Daoy (cell line): ENCODE results near the gene LEPR. TPM values are rescaled to one million over a fixed set of nuclear protein-coding genes. Genes with fewer than 3 reads are reported as not detected.

Experiments
- DNase-seq: peaks from one replicate; pipeline ENCODE4 v3.0.0-alpha.2; 2015; ENCODE audit warnings: low read depth
- total RNA-seq: library from RNA; depleted of rRNA; stranded (reverse); fragments of >200 nt; shearing (Covaris generic); gene quantifications from 2 replicates; pipeline ENCODE4 v1.2.3, GENCODE V29; 2014

The LEPR gene
- total RNA-seq, 1 experiment from 2014 or later = 7.1 TPM

DNA sequence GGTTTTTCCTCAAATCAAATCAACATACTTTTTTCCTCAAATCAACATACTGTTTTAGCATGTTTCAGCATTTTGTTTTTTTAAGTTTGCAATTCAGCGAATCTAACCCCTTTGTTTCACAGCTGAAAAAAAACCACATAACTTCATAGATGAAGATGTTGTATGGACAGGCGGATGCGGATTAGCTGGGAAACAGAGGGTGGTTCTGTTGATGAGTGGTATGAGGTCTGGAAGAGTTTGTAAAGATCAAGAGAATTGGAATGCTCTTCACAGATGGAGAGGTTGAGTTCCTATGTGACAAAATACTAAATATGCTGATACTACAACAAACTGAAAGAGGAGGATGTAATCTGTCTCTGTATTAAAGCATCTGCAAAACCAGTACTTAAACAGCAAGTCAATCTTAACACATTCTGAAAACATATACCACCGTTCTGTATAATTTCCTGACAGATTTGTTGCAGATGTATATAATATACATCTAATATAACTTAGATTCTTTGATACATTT, 10.6 kb upstream of the LEPR start:
- DNase-seq = no peak

DNA sequence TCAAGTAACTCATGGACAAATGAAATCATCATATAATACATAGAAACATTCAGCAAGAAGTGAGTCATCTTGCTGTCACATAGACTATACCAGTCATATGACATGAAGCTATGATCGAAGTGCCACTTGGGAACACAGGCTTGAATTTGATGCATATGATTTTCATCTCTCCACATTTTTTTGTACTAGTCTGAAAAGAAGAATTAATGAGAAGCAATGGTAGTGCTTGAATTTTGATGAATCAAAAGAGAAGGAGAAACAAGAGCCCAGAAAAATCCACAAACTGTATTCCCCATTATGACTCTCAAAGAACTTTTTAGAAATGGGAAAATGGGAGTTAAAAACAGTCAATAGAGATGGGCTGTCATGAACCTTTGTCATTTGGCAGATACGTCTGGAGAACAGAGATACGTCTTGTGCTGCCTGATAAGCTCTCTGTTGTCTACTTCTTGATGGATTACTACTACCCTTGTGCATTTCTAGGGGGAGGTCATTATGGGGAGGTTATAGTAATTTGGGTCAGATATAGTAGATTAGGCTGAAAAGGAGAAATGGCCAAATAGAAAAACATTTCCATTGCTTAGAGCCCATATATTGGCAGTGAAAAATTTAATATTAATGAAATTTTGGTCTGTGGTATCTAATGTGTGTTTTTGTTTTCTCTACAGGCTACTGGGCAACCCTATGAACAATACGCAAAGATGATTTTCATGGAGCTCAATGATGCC, 8.0 kb upstream of the LEPR start:
- no peak for DNase-seq

DNA sequence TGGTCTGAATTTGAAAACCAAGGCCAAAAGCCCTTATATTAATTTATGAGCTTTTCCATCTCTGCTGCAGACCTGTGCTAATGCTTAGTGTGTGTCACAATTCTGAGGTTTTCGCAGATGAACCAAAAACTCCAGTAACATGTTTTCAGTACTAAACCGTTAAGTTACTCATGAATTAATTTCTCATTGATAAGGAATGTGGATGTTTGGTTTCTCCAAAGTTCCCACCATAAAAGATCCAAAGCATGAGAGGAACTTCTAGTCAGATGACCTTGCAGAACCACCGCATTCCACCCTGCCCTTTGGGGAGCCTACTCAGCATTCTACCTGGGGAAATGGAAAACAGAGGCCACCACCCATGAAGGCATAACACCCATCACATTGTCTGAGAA, 7.5 kb upstream of the LEPR start:
- no peak for DNase-seq

DNA sequence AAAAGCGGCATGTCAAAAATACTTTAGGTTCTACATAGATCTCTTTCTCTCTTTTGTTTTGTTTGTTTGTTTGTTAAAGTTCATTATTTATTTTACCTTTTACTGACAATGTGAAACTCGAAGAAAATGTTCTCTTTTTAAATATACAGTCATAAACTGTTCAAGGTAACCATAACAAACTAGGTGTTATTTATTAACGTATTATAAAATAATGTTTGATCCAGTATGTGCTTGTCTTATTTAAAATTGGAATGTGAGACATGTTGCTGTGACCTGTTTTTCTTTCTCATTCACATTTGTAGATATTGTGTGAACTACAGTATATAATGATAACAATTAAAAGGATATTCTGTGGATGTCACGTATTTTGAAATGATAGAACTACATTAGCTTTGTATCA, 5.9 kb upstream of the LEPR start:
- DNase-seq = no peak

DNA sequence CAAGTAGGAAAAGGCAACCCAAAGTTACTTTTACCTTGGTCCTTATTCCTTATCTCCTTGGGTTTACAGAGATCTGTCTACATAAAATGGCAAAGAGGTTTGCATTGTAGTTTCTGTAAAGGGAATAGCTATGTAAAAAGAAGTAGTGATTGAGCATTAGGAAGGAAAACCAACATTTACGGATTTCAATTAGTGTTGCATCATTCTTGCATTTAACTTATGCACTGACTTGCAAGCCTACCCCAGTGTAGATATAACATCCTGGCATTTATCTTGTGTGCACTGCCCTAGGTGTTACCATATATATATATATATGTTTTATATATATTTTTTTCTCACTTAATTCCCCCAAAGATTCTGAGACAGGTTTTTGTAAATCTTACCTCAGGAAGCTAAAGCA, 3.7 kb upstream of the LEPR start:
- DNase-seq = no peak

DNA sequence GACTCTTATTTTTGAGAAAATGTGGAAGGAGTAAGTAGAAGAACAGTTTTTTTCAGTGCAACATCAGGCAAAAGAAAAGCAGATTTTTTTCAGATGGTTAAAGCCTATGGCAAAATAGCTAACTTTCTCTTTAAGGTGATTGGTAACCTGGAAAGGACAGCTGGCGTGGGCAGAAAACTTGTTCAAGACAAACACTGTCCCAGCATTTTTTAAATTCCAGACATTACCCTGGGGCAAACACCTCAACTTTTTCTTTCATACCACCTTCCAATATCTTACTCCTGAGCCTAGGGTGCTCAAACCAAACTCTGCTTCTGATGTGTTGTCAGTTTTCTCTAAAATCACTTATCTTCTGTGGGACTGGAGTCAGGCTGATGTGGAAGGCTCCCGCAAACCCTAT, 2.7 kb upstream of the LEPR start:
- DNase-seq = no peak

DNA sequence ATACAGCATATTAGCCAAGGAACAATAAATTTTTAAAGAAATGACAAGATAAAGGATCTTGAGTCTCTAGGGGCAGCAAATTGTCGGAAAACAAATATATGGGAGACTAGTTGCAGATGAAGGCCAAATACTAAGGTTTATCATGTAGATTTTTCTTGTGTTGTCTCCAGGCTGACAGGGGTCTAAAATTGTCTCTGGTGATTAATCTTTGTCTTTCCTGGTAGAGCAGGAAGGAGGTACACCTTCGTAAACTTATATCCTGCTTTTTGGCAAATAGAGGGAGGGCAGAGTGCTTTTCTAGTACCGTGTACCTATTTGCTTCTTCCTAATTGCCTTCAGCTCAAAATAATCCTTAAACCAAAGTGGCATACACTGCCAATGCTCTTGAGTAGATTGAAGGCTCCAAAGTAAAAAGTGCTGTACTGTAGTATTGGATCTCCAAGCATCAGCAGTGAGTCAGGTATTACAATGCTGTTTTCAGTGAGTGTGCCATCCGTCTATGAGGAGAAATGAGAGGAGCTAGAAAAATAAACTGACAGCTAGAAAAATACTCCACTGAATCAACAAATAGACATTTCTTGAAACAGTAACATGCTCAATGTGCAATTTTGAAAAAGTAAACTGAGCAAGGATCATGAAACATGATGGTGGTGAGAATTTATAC, 1.8 kb upstream of the LEPR start:
- DNase-seq = no peak

DNA sequence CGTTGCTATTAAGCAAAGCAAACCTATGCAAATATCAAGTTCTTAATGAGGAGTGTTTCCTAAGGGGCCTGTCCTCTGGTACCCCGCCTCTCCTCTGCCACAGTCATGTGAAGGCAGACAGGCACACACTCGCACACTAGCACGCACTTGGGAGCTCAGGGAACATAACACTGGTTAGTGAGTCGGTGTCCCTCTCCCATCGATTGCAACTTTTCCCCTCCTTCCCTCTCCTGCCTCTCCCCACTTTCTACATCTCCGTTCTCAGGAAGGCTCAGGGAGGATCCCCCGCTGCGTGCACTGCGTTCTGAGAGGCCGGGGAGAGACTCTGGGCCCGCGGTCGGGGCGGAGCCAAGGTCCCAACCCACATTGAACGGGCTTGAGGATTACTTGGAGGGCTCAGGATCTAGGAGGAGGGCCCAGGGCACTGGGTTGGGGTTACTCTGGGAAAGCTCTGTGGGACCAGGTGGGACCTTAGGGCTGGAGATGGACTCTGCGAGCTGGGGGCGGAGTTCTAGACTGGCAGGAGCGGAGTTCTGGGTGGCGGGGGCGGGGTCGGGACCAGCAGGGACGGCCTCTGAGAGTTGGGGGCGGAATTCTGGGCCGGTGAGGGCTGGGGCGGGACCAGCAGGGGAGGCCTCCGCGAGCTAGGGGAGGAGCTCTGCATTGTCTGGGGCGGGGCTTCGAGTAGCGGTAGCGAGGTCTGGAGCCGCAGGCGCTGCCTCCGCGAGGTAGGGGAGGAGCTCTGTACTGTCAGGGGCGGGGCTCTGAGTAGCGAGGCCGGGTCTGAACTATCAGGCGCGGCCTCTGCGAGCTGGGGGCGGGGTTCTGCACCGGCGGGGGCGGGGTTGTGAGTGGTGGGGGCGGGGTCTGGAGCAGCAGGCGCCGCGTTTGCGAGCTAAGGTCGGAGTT, 533 bp upstream of the LEPR start:
- DNase-seq = peak; percentile 99

DNA sequence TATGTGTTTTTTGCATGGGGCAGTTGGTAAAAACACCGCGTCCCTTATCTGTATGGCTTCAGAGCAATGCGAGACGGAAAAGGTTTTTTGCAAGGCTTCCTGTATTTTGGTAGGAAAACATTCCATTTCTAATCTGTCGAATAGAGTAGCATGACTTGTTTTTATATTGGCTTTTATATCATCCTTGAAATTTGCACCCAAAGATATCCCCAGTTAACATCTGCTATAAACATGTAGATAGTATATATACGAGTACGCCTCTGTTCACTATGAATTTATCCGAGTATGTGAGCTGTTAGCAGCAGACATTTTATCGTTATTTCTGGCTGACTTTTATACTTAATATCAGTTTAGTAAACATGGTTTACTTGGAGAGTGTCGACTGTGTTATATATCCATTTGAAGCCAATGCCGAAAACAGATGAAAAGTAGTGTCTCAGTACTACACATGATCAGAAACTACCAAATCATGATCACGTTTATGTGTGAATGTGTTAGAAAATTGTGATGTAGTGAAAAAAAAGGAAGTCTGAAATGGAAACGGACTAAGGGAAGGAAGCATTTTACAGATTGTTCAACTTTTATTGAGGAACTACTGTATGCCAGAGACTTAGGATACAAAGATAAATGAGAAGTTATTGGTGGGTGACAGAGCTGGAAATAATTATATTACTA, 1.0 kb downstream of the LEPR start:
- no peak for DNase-seq

DNA sequence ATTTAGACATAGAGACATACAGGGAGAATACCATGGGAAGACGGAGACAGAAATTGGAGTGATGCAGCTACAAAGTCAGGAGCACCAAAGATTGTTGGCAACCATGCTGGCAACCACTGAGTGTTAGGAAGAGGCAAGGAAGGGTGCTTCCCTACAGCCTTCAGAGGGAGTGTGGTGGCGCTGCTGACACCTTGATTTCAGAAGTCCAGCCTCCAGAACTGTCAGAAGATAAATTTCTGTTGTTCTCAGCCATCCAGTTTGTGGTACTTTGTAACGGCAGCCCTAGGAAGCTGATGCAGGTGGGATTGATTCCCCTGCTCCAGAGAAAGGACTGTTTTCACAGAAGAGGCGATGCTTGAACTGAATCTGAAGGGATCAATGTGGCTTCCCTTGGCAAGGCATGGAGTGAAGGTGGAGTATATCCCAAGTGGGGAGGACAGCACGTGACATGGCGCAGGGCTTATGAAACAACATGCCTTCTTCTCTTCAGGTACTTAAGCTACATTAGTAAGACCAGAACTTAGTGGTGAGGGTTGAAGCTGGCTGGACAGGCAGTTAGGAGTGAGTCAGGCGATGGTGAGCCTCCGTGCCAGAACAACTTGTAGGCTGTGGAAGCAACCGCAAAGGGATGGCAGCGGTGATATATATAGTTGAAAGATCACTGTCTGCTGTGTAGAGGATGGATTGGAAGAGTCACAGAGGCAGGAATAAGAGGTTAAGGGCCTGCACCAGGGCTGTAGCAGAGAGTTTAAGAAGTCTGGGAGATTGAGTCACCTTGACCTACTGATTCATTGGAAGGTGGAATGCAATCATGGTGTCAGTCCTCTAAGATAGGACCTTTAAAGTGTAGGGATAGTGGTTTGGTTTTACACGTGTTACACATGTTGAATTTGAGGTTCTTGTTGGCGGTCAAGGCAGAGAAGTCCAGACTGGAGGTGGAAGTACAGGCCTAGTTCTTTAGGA, 2.1 kb downstream of the LEPR start:
- peak; percentile 87 for DNase-seq

DNA sequence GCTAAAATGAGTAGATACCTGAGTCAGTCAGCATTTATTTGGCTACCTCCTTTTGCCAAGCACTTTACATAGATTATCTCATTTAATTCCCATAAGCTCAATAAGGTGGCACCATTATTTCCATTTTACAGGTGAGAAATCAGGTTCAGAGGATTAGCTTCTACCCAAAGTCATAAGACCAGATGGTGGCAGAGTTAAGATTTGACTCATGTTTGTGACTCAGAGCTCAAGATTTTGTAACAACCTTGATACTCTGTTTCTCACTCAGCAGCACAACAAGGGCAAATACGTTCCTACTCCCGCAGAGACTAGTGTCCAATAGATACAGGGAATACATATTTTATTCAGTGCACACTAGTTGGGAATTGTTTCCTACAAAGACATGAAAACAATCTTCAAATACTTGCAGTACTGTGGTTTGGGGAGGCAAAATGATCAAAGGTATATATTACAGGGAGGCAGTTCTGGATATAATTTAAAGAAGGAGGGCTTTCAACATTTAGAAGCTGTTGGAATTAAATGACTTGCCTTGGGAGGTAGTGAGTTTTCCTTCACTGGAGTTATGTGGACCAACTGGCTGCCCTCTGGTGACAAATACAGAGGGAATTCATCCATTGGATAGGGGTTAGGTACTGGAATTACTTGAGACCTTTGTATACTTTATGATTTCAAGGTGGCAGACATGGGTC, 3.6 kb downstream of the LEPR start:
- DNase-seq = peak; percentile 77

DNA sequence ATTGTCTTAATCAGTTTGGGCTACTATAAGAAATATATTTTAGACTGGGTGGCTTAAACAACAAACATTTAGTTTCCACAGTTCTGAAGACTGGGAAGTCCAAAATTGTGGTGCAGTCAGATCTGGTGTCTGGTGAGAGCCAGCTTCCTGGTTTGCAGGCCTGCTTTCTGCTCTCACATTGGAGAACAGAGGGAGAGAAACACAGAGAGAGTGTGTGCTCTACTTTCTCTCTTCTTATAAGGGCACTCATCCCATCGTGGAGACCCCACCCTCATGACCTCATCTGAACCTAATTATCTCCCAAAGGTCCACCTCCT, 4.1 kb downstream of the LEPR start:
- peak; percentile 13 for DNase-seq

DNA sequence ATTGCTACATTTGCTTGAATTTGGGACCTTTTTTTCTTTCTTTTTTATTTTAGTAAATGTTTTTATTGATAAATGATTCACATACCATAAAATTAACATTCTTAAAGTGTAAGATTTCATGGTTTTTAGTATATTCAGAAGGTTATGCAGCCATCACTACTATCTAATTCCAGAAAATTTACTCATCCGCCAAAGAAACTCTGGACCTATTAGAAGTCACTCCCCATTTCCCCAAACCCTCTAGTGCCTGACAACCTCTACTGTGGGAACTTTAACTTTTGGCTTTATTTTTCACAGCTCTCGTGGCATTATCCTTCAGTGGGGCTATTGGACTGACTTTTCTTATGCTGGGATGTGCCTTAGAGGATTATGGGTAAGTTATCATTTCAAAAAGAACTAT, 4.5 kb downstream of the LEPR start:
- DNase-seq = no peak

DNA sequence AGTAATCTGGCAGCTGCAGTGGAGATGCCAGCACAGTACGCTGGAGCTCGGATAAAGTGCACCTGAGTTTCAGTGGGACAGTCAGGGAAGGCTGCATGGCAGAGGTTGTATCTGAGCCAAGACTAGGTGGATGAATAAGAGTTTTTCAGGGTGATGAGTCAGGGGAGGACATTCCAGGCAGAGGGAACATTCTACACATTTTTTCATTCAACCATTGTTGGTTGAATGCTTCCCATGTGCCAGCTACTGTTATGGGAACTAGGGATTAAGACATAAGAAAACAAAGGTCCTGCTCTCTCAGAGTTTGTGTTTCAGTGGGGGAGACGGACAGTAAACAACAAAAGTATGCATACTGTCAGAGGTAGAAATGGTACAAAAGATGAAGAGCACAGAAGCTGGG, 5.2 kb downstream of the LEPR start:
- DNase-seq = peak; percentile 83

DNA sequence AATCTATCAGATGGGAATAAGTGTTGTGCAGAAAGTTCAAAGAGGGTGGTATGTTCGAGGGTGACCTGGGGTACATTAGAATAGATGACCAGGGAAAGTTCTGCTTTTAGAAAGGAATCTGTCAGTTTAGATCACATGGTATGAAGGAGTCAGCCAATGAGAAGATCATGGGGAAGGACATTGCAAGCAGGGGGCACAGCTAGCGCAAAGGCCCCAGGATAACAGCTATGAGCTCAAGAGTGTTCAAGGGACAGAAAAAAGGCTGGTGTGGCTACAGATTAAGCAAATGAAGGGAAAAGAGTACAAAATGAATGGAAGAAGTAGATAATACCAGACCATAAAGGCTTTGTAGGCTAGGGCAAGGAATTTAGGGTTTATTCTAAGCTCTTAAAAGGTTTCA, 8.6 kb downstream of the LEPR start:
- no peak for DNase-seq

DNA sequence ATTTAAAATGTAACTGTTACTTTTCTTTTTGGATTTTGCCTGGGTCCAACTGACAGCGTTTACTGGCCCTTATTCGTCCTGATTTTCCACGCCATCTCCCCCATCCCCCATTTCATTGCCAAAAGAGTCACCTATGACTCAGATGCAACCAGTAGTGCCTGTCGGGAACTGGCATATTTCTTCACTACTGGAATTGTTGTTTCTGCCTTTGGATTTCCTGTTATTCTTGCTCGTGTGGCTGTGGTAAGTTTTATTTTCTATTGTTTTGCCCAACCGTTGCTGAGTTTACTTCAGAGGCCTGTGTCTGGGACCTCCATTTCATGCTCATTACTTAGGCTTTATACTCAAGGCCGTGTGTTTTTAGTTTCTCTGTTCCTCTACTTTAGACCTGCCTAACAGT, 9.3 kb downstream of the LEPR start:
- peak; percentile 79 for DNase-seq

DNA sequence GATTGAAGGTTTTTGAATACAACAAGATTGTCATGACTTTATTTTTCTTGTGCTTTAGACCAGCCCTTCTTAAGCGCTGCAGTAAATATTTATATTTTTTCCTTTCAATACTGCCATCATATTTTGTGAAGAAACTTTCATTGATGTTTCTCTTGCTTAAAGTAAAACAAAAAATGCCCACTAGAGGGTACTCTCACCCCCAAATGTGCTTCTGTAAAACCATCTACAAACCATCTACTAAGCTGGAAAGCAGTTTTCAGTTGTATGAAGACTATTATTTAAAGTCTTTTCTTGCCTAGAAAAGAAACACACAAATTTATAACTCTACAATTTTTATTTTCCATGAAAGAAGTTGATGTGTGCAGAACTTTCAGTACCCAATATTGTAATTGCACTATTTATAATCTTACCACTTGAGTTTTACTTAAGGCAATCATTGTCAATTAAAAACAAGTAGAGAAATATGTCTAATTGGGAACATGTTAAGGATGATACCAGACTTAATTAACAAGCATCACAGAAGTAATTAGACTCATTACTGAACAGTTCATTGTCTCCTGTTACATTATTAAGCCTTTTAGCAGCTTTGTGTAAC, 10.7 kb downstream of the LEPR start:
- DNase-seq = peak; percentile 14

DNA sequence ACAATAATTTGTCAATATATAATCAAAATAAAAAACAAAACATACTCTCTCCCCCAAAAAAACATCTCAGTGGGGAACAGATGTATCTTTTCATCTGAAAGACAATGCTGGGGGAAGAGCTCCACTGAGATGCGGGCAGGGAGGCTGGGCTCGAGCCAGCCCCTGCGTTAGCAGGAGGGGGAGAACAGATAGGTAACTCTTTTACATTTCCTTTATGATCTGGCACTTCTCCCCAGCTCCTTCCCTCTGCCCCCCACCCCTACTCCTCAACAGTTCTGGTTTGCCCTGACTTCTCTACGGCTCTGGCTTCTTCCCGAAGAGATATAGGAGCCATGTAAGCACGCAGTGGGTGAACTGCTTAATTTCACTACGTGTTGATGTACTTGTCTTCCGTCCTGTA, 12.4 kb downstream of the LEPR start:
- no peak for DNase-seq

DNA sequence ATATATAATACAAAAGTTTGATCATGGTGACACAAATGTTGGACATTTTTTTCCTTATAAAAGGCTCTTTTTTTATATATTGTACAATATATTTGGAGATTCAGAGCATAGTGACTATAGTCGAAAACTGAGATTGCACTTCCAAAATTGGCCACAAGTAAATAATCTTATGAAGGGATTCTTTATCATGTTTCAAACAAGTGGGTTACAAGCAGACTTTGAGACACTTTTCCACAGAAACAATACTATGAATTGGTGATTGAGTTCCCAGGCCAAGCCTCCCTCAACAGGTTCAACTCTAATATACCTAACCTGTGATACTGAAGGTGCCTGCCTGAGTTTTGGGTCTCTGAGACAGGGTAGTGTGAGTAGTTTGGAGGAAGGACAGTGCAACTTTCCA, 13.8 kb downstream of the LEPR start:
- DNase-seq = no peak

DNA sequence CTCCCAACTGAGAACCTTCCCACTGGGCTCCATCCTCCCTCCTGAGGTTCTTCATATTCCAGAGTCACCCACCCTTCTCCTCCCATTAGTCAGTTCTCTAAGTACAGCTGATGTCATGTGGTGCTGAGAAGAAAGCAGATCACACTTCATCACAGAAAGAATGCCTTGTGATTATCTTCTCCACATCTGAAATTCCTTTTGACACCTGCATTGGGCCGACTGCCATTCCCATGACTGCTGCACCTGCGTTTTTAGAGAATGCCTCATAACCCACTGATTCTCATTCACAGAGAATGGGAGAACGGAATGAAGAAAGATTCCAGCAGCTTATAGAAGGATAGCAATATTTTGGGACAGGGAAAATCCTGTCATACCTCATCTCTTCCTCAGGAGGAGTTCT, 14.3 kb downstream of the LEPR start:
- DNase-seq = no peak
